HG02763 (cell line): ENCODE data around the gene COTL1.
A peak's percentile ranks its signal among the peaks of the same experiment; 100 is the strongest.

Source experiments
- ATAC-seq: cut with Tn5 transposase; IDR thresholded peaks from one replicate; pipeline ENCODE4 v1.9.1; 2021; ENCODE audit warnings: mild to moderate bottlenecking, moderate library complexity; ENCODE audit not compliant: unreplicated experiment

COTL1 gene

DNA sequence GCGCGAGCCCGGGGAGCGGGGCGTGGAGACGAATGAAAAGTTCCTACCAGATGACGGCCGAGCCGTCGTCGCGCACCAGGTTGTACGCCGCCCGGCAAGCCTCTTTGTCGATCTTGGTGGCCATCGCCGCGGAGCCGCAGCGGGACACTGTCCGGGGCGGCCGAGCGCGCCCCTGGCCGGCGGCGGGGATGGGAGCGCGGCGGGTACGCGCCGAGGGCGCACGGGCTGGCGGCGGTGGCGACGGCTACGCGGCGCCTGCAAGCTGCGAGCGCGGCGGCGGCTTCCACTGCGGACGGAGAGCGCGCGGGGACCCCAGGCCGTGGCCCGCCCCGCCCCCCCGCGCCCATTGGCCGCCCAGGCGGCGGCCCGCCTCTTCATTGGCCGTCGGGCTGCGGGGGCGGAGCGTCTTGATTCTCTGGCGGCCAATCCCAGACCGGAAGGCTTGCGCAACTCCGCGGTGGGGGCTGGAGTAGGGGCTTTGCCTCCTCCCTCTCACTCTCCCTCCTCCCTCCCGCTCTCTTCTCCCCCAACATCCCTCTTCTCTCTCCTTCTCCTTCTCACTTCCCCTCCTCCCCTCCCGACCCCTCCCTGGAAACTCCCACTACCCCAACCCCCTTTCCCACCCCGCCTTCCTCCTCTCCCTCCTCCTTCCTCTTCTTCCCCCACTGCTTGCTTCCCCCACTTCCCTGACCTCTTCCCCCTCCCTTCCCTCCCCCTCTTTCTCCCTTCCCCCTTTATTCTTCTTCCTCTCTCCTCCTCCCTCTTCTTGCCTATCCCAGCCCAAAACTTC is at the start of gene COTL1:
Gene COTL1 (minus strand): TSS at position 288 of the 790 bp plus-strand sequence. CDS start 164 bp downstream, at position 124.
- ATAC-seq = peak; percentile 81

GRCh38 chr16:84665843-84666242 is 48.0 kb upstream of the COTL1 start:
- no peak for ATAC-seq

DNA sequence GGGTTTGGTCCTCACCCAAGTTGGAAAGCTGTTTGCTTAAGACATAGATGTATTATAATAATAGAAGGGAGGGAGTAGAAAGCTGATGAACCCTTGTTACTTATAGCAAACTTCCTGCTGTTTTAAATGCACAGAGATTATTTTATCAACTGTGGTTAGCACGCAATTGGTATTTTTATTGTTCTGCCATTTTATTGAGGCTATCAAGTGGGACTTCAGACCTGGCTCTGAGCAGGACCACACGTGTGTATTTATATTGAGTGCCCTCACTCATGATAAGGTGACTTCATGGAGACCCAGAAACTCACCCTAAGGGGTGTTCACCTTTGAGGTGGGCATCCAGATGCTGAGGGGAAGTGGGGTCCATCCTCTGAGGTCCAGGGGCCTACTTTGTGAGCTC is 47.5 kb upstream of the COTL1 start:
- ATAC-seq = no peak

DNA sequence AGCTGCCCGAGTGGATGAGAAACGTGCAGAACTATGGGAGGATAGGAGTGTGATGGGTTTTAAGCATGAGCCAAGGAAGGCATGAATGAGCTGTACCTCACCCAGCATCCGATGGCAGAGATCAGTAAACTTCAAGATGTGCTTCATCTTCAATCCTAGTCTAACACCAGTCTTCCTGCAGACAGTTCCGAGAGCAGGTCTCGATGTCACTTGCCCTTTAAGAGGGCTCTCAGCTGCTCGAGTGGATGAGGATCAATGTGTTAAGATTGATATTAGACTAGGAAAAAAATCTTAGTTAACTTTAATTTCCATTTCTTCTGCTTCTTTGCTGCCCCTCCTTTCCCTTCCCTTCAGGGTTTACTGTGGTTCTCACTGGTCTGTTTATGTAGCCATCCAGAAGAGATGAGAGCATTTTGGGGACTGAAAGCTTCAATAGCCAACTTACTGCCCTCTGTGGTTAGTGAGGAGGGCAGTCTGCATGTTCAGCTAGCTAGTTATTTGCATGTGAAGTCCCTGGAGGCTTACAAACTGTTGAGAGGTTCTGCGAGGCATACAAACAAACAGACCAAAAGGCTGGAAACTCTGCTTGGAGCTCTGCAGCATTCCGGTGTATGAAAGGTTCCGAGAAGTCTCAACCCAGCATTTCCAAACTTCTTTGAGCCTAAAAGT is 45.7 kb upstream of the COTL1 start:
- peak; percentile 78 for ATAC-seq

GRCh38 chr16:84662471-84662870 is 44.6 kb upstream of the COTL1 start:
- ATAC-seq = no peak

GRCh38 chr16:84661418-84662060 is 43.7 kb upstream of the COTL1 start:
- no peak for ATAC-seq

- ATAC-seq = no peak
Observed at GRCh38 chr16:84660973-84661372, 43.1 kb upstream of the COTL1 start.

- ATAC-seq = no peak
Observed at GRCh38 chr16:84659656-84660300, 41.9 kb upstream of the COTL1 start.

DNA sequence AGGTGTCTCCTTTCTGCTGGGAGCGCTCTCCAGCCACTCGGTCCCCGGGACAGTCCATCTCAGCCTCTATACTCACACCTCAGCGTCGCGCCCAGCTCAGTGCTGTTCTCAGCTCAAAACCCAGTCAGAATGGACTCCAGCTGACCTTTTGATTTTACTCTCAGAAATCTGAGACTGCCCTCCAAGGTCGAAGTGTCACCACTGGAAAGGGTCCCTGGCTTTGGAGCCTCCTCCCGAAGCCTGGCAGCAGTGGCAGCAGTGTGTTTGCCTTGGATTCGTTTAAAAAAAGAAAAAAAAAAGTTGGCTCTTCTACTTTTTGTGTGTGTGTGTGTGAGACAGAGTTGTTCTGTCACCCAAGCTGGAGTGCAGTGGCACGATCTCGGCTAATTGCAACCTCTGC is 40.8 kb upstream of the COTL1 start:
- no peak for ATAC-seq

- no peak for ATAC-seq
Observed at GRCh38 chr16:84657229-84657837, 39.5 kb upstream of the COTL1 start.

DNA sequence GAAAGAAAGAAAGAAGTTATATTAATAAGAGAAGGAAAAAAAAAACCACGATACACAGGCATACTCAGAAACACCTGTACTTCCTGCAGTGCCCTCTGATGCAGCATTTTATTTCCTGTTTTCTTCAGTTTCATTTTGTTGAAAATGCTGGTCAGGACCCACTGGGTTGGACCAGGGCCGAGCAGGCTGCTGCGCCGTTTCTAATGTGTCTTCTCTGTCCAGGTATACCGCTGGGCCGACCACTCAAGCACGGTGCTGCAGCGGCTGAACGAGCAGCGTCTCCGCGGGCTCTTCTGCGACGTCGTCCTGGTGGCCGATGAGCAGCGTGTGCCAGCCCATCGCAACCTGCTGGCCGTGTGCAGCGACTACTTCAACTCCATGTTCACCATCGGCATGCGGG is 38.8 kb upstream of the COTL1 start:
- no peak for ATAC-seq

DNA sequence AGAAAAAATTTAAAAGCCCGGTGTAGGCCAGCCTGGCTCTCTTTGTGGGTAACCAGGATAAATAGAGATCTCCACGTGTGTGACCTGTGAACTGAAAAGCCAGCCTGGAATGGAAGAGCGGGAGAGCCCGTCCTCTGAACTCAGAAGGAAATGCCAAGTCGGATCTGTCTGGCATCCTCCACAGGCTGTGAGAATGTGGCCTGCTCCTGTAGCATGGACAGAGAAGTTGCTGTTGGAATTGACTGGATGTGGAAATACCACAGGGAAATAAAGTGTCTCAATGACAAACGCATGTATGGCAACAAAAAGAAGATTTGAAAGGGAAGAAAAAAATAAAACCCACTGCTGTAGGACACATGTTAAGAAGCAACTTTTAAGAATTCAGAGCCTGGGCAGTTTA is 37.1 kb upstream of the COTL1 start:
- no peak for ATAC-seq

DNA sequence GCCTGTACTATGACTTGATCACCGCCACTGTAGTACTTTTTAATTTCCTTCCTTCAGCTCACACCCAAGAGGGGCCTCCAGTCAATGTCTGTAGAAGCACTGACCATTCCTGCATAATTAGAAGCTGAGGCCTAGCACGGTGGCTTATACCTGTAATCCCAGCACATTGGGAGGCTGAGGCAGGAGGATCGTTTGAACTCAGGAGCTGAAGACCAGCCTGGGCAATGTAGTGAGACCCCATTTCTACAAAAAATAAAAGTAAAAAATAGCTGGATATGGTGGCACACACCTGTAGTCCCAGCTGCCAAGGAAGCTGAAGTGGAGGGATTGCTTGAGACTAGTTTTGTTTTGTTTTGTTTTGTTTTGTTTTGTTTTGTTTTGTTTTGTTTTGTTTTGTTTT is 36.4 kb upstream of the COTL1 start:
- ATAC-seq = no peak

- ATAC-seq = no peak
Observed at GRCh38 chr16:84652566-84652965, 34.7 kb upstream of the COTL1 start.

GRCh38 chr16:84650062-84650991 is 32.4 kb upstream of the COTL1 start:
- no peak for ATAC-seq

GRCh38 chr16:84649511-84649861 is 31.6 kb upstream of the COTL1 start:
- no peak for ATAC-seq

GRCh38 chr16:84648595-84649510 is 31.0 kb upstream of the COTL1 start:
- peak; percentile 60 for ATAC-seq

- peak; percentile 81 for ATAC-seq
Observed at GRCh38 chr16:84647828-84648594, 30.1 kb upstream of the COTL1 start, which contains the start of gene KLHL36. Gene KLHL36 (plus strand): TSS chr16:84648511. CDS start chr16:84650868, 2,357 bp downstream.
